Mucosa of stomach (tissue), 1 donor: ENCODE data around the gene F2.

Source experiments
- H3K27me3 ChIP-seq: one replicate; pipeline ENCODE4 v1.7.0; 2013; ENCODE audit warnings: mild to moderate bottlenecking, low read length; ENCODE audit not compliant: control insufficient read depth, insufficient read depth
- H3K36me3 ChIP-seq: one replicate; pipeline ENCODE4 v1.7.0; 2013; ENCODE audit warnings: low read length; ENCODE audit not compliant: control insufficient read depth, insufficient read depth
- H3K4me1 ChIP-seq: one replicate; pipeline ENCODE4 v1.7.0; 2013; ENCODE audit warnings: mild to moderate bottlenecking, low read length; ENCODE audit not compliant: control insufficient read depth, insufficient read depth
- H3K4me3 ChIP-seq: one replicate; pipeline ENCODE4 v1.7.0; 2013; ENCODE audit warnings: low read length
- H3K9ac ChIP-seq: one replicate; pipeline ENCODE4 v1.7.0; 2013; ENCODE audit warnings: mild to moderate bottlenecking, low read length, moderate library complexity
- H3K9me3 ChIP-seq: one replicate; pipeline ENCODE4 v1.7.0; 2013; ENCODE audit warnings: mild to moderate bottlenecking, low read length, moderate library complexity; ENCODE audit not compliant: control insufficient read depth
- donor health status: Pancreatic carcinoma.

The F2 gene

GRCh38 chr11:46693597-46694012 lies 25.4 kb upstream of the F2 start:
- H3K9ac ChIP-seq, result no peak overlapping the region
- H3K4me1 ChIP-seq, result peaks cover 27% of the 10 kb centered on the region
- H3K36me3 ChIP-seq, result peaks cover 25% of the 10 kb centered on the region
- no peak overlapping the region for H3K4me3 ChIP-seq
- H3K27me3 ChIP-seq, result no peaks in the 10 kb centered on the region
- no peaks in the 10 kb centered on the region for H3K9me3 ChIP-seq

- Histone ChIP-seq H3K9me3 (no peaks in the 10 kb centered on the region), H3K4me3 (no peak overlapping the region), H3K9ac (no peak overlapping the region), H3K27me3 (no peaks in the 10 kb centered on the region), H3K36me3 (peaks cover 25% of the 10 kb centered on the region), H3K4me1 (peaks cover 31% of the 10 kb centered on the region)
Measured at GRCh38 chr11:46694072-46694471, 24.9 kb upstream of the F2 start.

- no peak overlapping the region for H3K4me3 ChIP-seq
- H3K27me3 ChIP-seq, result no peaks in the 10 kb centered on the region
- H3K36me3 ChIP-seq, result peaks cover 25% of the 10 kb centered on the region
- H3K4me1 ChIP-seq, result peaks cover 31% of the 10 kb centered on the region
- H3K9me3 ChIP-seq, result no peaks in the 10 kb centered on the region
- H3K9ac ChIP-seq, result no peak overlapping the region
Measured at GRCh38 chr11:46694607-46695006, 24.4 kb upstream of the F2 start.

- H3K27me3 ChIP-seq, result no peaks in the 10 kb centered on the region
Measured at GRCh38 chr11:46695345-46696211, 23.4 kb upstream of the F2 start.

GRCh38 chr11:46696212-46696558 lies 22.8 kb upstream of the F2 start:
- no peaks in the 10 kb centered on the region for H3K27me3 ChIP-seq
- peaks cover 25% of the 10 kb centered on the region for H3K36me3 ChIP-seq
- H3K9ac ChIP-seq, result no peak overlapping the region
- H3K9me3 ChIP-seq, result no peaks in the 10 kb centered on the region
- peaks cover 31% of the 10 kb centered on the region for H3K4me1 ChIP-seq
- no peak overlapping the region for H3K4me3 ChIP-seq

More at GRCh38 chr11:46695345-46696211, 23.4 kb upstream of the F2 start:
- Histone ChIP-seq H3K36me3 (peaks cover 25% of the 10 kb centered on the region), H3K9me3 (no peaks in the 10 kb centered on the region), H3K4me1 (peaks cover 31% of the 10 kb centered on the region), H3K4me3 (no peak overlapping the region), H3K9ac (no peak overlapping the region)

- Histone ChIP-seq H3K36me3 (peaks cover 25% of the 10 kb centered on the region), H3K27me3 (no peaks in the 10 kb centered on the region), H3K9ac (peak overlapping the region; percentile 51), H3K4me3 (no peak overlapping the region), H3K4me1 (peaks cover 34% of the 10 kb centered on the region), H3K9me3 (no peaks in the 10 kb centered on the region)
Measured at GRCh38 chr11:46697303-46697702, 21.7 kb upstream of the F2 start.

GRCh38 chr11:46697723-46698122 lies 21.3 kb upstream of the F2 start:
- Histone ChIP-seq H3K9me3 (no peaks in the 10 kb centered on the region), H3K36me3 (peaks cover 28% of the 10 kb centered on the region), H3K27me3 (no peaks in the 10 kb centered on the region), H3K4me3 (no peak overlapping the region), H3K9ac (peak overlapping the region; percentile 51), H3K4me1 (peaks cover 34% of the 10 kb centered on the region)

GRCh38 chr11:46698597-46698996 lies 20.4 kb upstream of the F2 start:
- no peak overlapping the region for H3K4me3 ChIP-seq
- H3K9ac ChIP-seq, result no peak overlapping the region
- H3K27me3 ChIP-seq, result no peaks in the 10 kb centered on the region
- peaks cover 34% of the 10 kb centered on the region for H3K4me1 ChIP-seq
- no peaks in the 10 kb centered on the region for H3K9me3 ChIP-seq
- peaks cover 31% of the 10 kb centered on the region for H3K36me3 ChIP-seq

- H3K4me3 ChIP-seq, result peak within 1 kb of the TSS; percentile 65
- no peaks in the 10 kb centered on the region for H3K9me3 ChIP-seq
- peaks cover 24% of the 10 kb centered on the region for H3K36me3 ChIP-seq
- peaks cover 23% of the 10 kb centered on the region for H3K4me1 ChIP-seq
- H3K9ac ChIP-seq, result peak within 1 kb of the TSS; percentile 90
- no peaks in the 10 kb centered on the region for H3K27me3 ChIP-seq
Measured at GRCh38 chr11:46700241-46701077, 18.6 kb upstream of the F2 start, which contains the start of the genes ARHGAP1 and ZNF408. TSS of gene ARHGAP1 (minus strand) at chr11:46700619. CDS start at chr11:46696107, 4,512 bp downstream. TSS of gene ZNF408 (plus strand) at chr11:46701031. CDS start at chr11:46701048, 17 bp downstream.

GRCh38 chr11:46701078-46701654 lies 17.8 kb upstream of the F2 start:
- peak overlapping the region; percentile 65 for H3K4me3 ChIP-seq
- peak overlapping the region; percentile 90 for H3K9ac ChIP-seq
- H3K9me3 ChIP-seq, result no peaks in the 10 kb centered on the region
- peaks cover 23% of the 10 kb centered on the region for H3K4me1 ChIP-seq
- H3K36me3 ChIP-seq, result peaks cover 26% of the 10 kb centered on the region
- no peaks in the 10 kb centered on the region for H3K27me3 ChIP-seq

GRCh38 chr11:46705070-46705688 lies 13.8 kb upstream of the F2 start:
- H3K4me3 ChIP-seq, result no peak overlapping the region
- H3K9ac ChIP-seq, result no peak overlapping the region
- no peaks in the 10 kb centered on the region for H3K27me3 ChIP-seq
- H3K9me3 ChIP-seq, result no peaks in the 10 kb centered on the region
- peaks cover 4% of the 10 kb centered on the region for H3K4me1 ChIP-seq
- peaks cover 34% of the 10 kb centered on the region for H3K36me3 ChIP-seq
